HL-60/S4 (cell line): Measurements from ENCODE around the gene FARSB.

Experiments used
- in situ Hi-C: fragments of 300-500 bp; cut with MboI; formaldehyde crosslinking; loops from 2 replicates; pipeline ENCODE4 v1.14.3; 2022; ENCODE audit warnings: low sequenced_read_pairs

Gene FARSB

GRCh38 chr2:222655787-222656525 is at the start of gene FARSB:
FARSB (minus strand) TSS chr2:222656092; CDS start chr2:222656073, 19 bp downstream.
- in situ Hi-C loops, result no loop called here

- in situ Hi-C loops, result no loop called here
Measured at GRCh38 chr2:222703886-222704285, 48.0 kb upstream of the FARSB start.

- in situ Hi-C loops, result no loop called here
Measured at GRCh38 chr2:222703091-222703490, 47.2 kb upstream of the FARSB start.

DNA sequence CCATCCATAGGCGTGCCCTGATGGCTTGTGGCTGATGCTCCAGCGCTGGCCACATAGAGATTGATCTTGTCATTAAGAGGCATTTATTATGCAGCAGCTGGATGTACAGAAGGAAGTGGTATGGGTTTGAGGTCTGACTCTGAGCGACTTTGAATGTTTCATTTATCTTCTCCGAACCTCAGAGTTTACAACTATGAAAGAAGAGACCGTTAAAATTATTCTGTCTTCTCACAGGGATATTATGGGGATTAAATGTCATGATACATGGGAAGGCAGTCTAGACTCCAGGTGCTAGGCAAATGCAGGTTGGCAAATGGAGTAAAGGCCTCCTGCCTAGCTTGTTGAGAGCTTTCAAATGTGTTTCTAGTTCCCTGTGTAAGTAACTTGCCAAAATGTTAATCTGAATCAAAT is 45.8 kb upstream of the FARSB start:
- in situ Hi-C loops, result no loop called here

- in situ Hi-C loops, result no loop called here
Measured at GRCh38 chr2:222701233-222701632, 45.3 kb upstream of the FARSB start.

DNA sequence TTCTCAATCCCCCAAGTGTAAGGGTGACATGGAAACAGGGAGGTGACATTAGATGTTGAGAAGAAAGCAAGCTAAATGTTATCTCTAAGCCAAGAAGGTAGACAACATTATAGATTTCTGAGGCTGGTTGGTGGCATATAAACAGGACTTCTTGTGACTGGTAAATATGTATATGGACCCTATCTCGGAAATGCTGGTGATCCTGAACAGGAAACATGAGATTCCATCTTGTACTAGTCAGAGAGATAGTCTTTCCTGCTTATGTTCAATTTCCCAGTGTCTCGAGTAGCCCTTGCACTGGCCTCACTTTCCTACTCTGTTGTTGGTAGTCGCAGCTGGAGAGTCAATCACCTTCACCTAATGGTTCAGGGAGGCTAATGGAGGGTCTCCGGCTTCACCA is 42.4 kb upstream of the FARSB start:
- in situ Hi-C loops, result loop anchor here (10.0 kb wide), 1 partner anchor 207 kb away; no protein-coding TSS in a partner anchor

- in situ Hi-C loops, result loop anchor here (10.0 kb wide), 1 partner anchor 211 kb away; no protein-coding TSS in a partner anchor
Measured at GRCh38 chr2:222693837-222694236, 37.9 kb upstream of the FARSB start.

DNA sequence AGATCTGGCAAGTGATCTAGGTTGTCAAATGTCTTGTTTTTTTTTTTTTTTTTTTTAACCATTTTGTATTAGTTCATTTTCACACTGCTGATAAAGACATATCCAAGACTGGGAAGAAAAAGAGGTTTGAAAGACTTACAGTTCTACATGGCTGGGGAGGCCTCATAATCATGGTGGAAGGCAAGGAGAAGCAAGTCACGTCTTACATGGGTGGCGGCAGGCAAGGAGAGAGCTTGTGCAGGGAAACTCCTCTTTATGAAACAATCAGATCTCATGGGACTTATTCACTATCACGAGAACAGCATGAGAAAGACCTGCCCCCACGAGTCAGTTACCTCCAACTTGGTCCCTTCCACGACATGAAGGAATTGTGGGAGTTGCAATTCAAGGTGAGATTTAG is 37.5 kb upstream of the FARSB start:
- in situ Hi-C loops, result loop anchor here (10.0 kb wide), 1 partner anchor 211 kb away; no protein-coding TSS in a partner anchor

- in situ Hi-C loops, result loop anchor here (10.0 kb wide), 1 partner anchor 214 kb away; no protein-coding TSS in a partner anchor
Measured at GRCh38 chr2:222690564-222691200, 34.8 kb upstream of the FARSB start.

GRCh38 chr2:222689322-222689721 is 33.4 kb upstream of the FARSB start:
- in situ Hi-C loops, result no loop called here

GRCh38 chr2:222688917-222689316 is 33.0 kb upstream of the FARSB start:
- in situ Hi-C loops, result no loop called here

GRCh38 chr2:222686086-222686750 is 30.3 kb upstream of the FARSB start:
- in situ Hi-C loops, result no loop called here

DNA sequence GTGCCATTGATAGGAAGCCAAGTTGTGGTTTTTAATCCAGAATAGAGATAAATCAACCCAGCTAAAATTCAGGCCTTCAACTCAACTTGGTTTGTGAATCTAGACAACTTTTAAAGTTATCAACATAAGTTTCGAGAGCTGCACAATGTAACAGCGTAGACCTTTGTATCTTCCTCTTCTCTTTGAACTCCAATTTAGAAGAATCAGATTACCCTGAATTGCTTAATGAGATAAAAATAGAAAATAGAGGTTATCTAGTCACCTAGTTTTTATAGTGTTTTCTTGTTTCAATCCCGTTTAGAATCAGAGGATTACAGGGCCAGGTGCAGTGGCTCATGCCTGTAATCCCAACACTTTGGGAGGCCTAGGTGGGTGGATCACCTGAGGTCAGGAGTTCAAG is 27.9 kb upstream of the FARSB start:
- in situ Hi-C loops, result no loop called here

GRCh38 chr2:222677981-222678380 is 22.1 kb upstream of the FARSB start:
- in situ Hi-C loops, result no loop called here

- in situ Hi-C loops, result no loop called here
Measured at GRCh38 chr2:222673883-222674282, 18.0 kb upstream of the FARSB start.

GRCh38 chr2:222673273-222673672 is 17.4 kb upstream of the FARSB start:
- in situ Hi-C loops, result no loop called here

GRCh38 chr2:222672068-222672401 is 16.1 kb upstream of the FARSB start:
- in situ Hi-C loops, result no loop called here

GRCh38 chr2:222671259-222672067 is 15.6 kb upstream of the FARSB start, which contains the start of gene MOGAT1:
MOGAT1 (plus strand) TSS chr2:222671658; CDS start chr2:222671786, 128 bp downstream.
- in situ Hi-C loops, result no loop called here

- in situ Hi-C loops, result no loop called here
Measured at GRCh38 chr2:222670191-222671038, 14.5 kb upstream of the FARSB start.

GRCh38 chr2:222669353-222669752 is 13.5 kb upstream of the FARSB start:
- in situ Hi-C loops, result no loop called here
